HUES64 (cell line): ENCODE measurements around the gene MAOB.

Source experiments
- H3K27ac ChIP-seq: 2 replicates; pipeline ENCODE4 v1.7.0; 2013; ENCODE audit warnings: low read depth, low read length, inconsistent platforms
- H3K27me3 ChIP-seq: 2 replicates; pipeline ENCODE4 v1.6.1; 2013; ENCODE audit warnings: mild to moderate bottlenecking, low read length; ENCODE audit not compliant: insufficient read depth
- H3K36me3 ChIP-seq: 2 replicates; pipeline ENCODE4 v1.6.1; 2013; ENCODE audit warnings: mild to moderate bottlenecking, low read length; ENCODE audit not compliant: insufficient read depth
- H3K4me1 ChIP-seq: 2 replicates; pipeline ENCODE4 v1.6.1; 2013; ENCODE audit warnings: mild to moderate bottlenecking, low read length, moderate library complexity; ENCODE audit not compliant: insufficient read depth
- H3K4me3 ChIP-seq: 2 replicates; pipeline ENCODE4 v1.5.1; 2013; ENCODE audit warnings: mild to moderate bottlenecking, low read length, moderate library complexity
- H3K9ac ChIP-seq: 2 replicates; pipeline ENCODE4 v1.6.1; 2013; ENCODE audit warnings: mild to moderate bottlenecking, low read depth, low read length
- H3K9me3 ChIP-seq: 2 replicates; pipeline ENCODE4 v1.6.1; 2013; ENCODE audit warnings: low read depth, low read length; ENCODE audit not compliant: insufficient read depth
- WGBS: fragments of 150-250, 120-280 bp; methylation state at CpG from one replicate; pipeline ENCODE4 v1.1.7; 2013; ENCODE audit warnings: missing lambda C conversion rate; 5-methylcytosine and 5-hydroxymethylcytosine counted together

MAOB gene

GRCh38 chrX:43860646-43861370 is 21.4 kb downstream of the MAOB start:
- Histone ChIP-seq H3K9me3 (no peaks in the 10 kb centered on the region), H3K4me3 (no peak overlapping the region), H3K9ac (no peak overlapping the region), H3K4me1 (no peaks in the 10 kb centered on the region), H3K27me3 (no peaks in the 10 kb centered on the region), H3K27ac (no peak overlapping the region), H3K36me3 (no peaks in the 10 kb centered on the region)
- 89% methylated on average over 6 of the region's 8 CpGs for WGBS

GRCh38 chrX:43853225-43853828 is 28.9 kb downstream of the MAOB start:
- no peaks in the 10 kb centered on the region for H3K36me3 ChIP-seq
- no peak overlapping the region for H3K27ac ChIP-seq
- no peak overlapping the region for H3K9ac ChIP-seq
- H3K4me1 ChIP-seq = no peaks in the 10 kb centered on the region
- no peak overlapping the region for H3K4me3 ChIP-seq
- WGBS = 91% methylated on average over 6 of the region's 6 CpGs
- no peaks in the 10 kb centered on the region for H3K27me3 ChIP-seq
- H3K9me3 ChIP-seq = no peaks in the 10 kb centered on the region

GRCh38 chrX:43850629-43851028 is 31.6 kb downstream of the MAOB start:
- Histone ChIP-seq H3K27ac (no peak overlapping the region), H3K36me3 (no peaks in the 10 kb centered on the region), H3K27me3 (no peaks in the 10 kb centered on the region), H3K4me1 (no peaks in the 10 kb centered on the region), H3K9ac (no peak overlapping the region), H3K4me3 (no peak overlapping the region), H3K9me3 (no peaks in the 10 kb centered on the region)
- no CpG with 5 or more reads among the region's 2 CpGs for WGBS

- Histone ChIP-seq H3K9ac (no peak overlapping the region), H3K4me1 (no peaks in the 10 kb centered on the region), H3K36me3 (no peaks in the 10 kb centered on the region), H3K27me3 (no peaks in the 10 kb centered on the region), H3K4me3 (no peak overlapping the region), H3K9me3 (no peaks in the 10 kb centered on the region), H3K27ac (no peak overlapping the region)
- WGBS = 84% methylated on average over 5 of the region's 6 CpGs
These were observed 33.1 kb downstream of the MAOB start for GRCh38 chrX:43849173-43849572.

GRCh38 chrX:43847352-43847751 is 34.9 kb downstream of the MAOB start:
- Histone ChIP-seq H3K27ac (no peak overlapping the region), H3K4me3 (no peak overlapping the region), H3K9ac (no peak overlapping the region), H3K36me3 (no peaks in the 10 kb centered on the region), H3K4me1 (no peaks in the 10 kb centered on the region), H3K27me3 (no peaks in the 10 kb centered on the region), H3K9me3 (no peaks in the 10 kb centered on the region)
- WGBS = no CpG with 5 or more reads among the region's 2 CpGs

GRCh38 chrX:43846558-43846957 is 35.7 kb downstream of the MAOB start:
- no peak overlapping the region for H3K4me3 ChIP-seq
- H3K9ac ChIP-seq = no peak overlapping the region
- no peaks in the 10 kb centered on the region for H3K4me1 ChIP-seq
- H3K27me3 ChIP-seq = no peaks in the 10 kb centered on the region
- H3K9me3 ChIP-seq = no peaks in the 10 kb centered on the region
- no peaks in the 10 kb centered on the region for H3K36me3 ChIP-seq
- H3K27ac ChIP-seq = no peak overlapping the region

- 74% methylated on average over 1 of the region's 2 CpGs for WGBS
- no peaks in the 10 kb centered on the region for H3K27me3 ChIP-seq
- H3K4me1 ChIP-seq = no peaks in the 10 kb centered on the region
- H3K27ac ChIP-seq = no peak overlapping the region
- H3K9ac ChIP-seq = no peak overlapping the region
- no peaks in the 10 kb centered on the region for H3K36me3 ChIP-seq
- no peak overlapping the region for H3K4me3 ChIP-seq
- H3K9me3 ChIP-seq = no peaks in the 10 kb centered on the region
These were observed 36.5 kb downstream of the MAOB start for GRCh38 chrX:43845776-43846175.

GRCh38 chrX:43840265-43840664 is 42.0 kb downstream of the MAOB start:
- H3K4me1 ChIP-seq = no peaks in the 10 kb centered on the region
- H3K27ac ChIP-seq = no peak overlapping the region
- no peaks in the 10 kb centered on the region for H3K27me3 ChIP-seq
- H3K4me3 ChIP-seq = no peak overlapping the region
- no peaks in the 10 kb centered on the region for H3K36me3 ChIP-seq
- WGBS = 88% methylated on average over 3 of the region's 3 CpGs
- no peaks in the 10 kb centered on the region for H3K9me3 ChIP-seq
- no peak overlapping the region for H3K9ac ChIP-seq

- H3K9ac ChIP-seq = no peak overlapping the region
- no peak overlapping the region for H3K27ac ChIP-seq
- H3K4me3 ChIP-seq = no peak overlapping the region
- no peaks in the 10 kb centered on the region for H3K27me3 ChIP-seq
- no CpG with 5 or more reads among the region's 3 CpGs for WGBS
- no peaks in the 10 kb centered on the region for H3K9me3 ChIP-seq
- no peaks in the 10 kb centered on the region for H3K36me3 ChIP-seq
- no peaks in the 10 kb centered on the region for H3K4me1 ChIP-seq
These were observed 45.6 kb downstream of the MAOB start for GRCh38 chrX:43836435-43837184.

GRCh38 chrX:43835559-43835958 is 46.7 kb downstream of the MAOB start:
- Histone ChIP-seq H3K27me3 (no peaks in the 10 kb centered on the region), H3K4me1 (no peaks in the 10 kb centered on the region), H3K9me3 (no peaks in the 10 kb centered on the region), H3K4me3 (no peak overlapping the region), H3K36me3 (no peaks in the 10 kb centered on the region), H3K27ac (no peak overlapping the region), H3K9ac (no peak overlapping the region)
- WGBS = 85% methylated on average over 1 of the region's 1 CpG

- 0 out of 2 replicates have a peak, but pooled peaks cover 4% of the 10 kb centered on the region for H3K4me1 ChIP-seq
- H3K27me3 ChIP-seq = no peaks in the 10 kb centered on the region
- no peak overlapping the region for H3K4me3 ChIP-seq
- no peaks in the 10 kb centered on the region for H3K36me3 ChIP-seq
- H3K27ac ChIP-seq = no peak overlapping the region
- H3K9ac ChIP-seq = no peak overlapping the region
- no peaks in the 10 kb centered on the region for H3K9me3 ChIP-seq
These were observed 54.5 kb downstream of the MAOB start for GRCh38 chrX:43827791-43828190.
